Measurements from ENCODE around the gene CT47A1.
"Not testable (repeated sequence)": the region's sequence is repeated elsewhere in the genome, so short reads cannot be mapped to it uniquely, and the experiment has no call there.

The CT47A1 gene

DNA sequence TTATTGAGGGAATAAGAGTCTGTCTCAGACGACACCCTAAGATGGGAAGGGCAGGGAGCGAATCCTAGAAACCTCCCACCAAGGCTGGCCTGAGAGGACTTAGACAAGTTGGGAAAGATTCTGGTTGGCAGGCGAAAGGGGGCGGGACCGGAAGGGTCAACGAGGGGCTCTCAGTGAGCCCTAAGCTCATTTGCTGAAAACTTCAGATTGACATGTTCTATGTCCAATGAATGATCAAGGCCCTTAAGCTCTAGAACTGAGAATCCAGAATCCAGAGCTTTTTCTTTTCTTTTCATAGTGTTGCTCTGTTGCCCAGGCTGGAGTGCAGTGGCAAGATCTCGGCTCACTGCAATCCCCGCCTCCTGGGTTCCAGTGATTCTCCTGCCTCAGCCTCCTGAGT lies at the start of gene CT47A1:
Gene CT47A1 (minus strand): TSS at position 101 of the 400 bp plus-strand sequence. CDS start 231 bp downstream, outside the sequence.
- DNase-seq (ENCODE audit: low read depth); H3K4me3 ChIP-seq (ENCODE audit: low read length): not testable (repeated sequence)

DNA sequence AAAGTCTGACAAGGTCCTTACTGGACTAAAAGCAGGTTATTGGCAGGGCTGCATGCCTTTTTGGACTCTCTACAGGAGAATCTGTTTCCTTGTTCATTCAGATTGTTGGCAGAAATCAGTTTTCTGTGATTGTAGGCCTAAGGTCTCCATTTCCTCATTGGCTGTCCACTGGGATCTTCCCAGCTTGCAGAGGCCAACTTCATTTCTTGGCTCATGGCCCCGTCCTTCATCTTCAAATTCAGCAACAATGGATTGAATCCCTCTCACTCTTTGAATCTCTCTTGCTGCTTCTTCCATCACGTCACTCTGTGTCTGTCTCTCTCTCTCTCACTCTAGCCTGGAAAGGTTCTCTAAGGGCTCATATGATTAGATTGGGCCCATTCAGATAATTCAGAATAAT lies 47.0 kb upstream of the CT47A1 start:
- no peak overlapping the region for H3K4me3 ChIP-seq (ENCODE audit: low read length)
- no peak for DNase-seq (ENCODE audit: low read depth)
- TF ChIP-seq, protein P1, sequence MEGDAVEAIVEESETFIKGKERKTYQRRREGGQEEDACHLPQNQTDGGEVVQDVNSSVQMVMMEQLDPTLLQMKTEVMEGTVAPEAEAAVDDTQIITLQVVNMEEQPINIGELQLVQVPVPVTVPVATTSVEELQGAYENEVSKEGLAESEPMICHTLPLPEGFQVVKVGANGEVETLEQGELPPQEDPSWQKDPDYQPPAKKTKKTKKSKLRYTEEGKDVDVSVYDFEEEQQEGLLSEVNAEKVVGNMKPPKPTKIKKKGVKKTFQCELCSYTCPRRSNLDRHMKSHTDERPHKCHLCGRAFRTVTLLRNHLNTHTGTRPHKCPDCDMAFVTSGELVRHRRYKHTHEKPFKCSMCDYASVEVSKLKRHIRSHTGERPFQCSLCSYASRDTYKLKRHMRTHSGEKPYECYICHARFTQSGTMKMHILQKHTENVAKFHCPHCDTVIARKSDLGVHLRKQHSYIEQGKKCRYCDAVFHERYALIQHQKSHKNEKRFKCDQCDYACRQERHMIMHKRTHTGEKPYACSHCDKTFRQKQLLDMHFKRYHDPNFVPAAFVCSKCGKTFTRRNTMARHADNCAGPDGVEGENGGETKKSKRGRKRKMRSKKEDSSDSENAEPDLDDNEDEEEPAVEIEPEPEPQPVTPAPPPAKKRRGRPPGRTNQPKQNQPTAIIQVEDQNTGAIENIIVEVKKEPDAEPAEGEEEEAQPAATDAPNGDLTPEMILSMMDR (IDR thresholded peaks at IDR 0.05; ENCODE audit: insufficient read depth, low read depth, low read length, missing control alignments) = no peak

DNA sequence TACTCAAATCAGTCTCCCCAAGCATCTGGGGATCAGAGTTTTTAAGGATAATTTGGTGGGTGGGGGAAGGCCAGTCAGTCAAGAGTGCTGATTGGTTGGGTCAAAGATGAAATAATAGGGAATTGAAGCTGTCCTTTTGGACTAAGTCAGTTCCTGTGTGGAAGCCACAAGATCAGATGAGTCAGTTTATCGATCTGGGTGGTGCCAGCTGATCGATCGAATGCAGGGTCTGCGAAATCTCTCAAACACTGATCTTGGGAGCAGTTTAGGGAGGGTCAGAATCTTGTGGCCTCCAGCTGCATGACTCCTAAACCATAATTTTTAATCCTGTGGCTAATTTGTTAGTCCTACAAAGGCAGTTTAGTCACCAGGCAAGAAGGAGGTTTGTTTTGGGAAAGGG lies 44.5 kb upstream of the CT47A1 start:
- no peak overlapping the region for H3K4me3 ChIP-seq (ENCODE audit: low read length)
- TF ChIP-seq, protein P1 (IDR thresholded peaks at IDR 0.05; ENCODE audit: insufficient read depth, low read depth, low read length, missing control alignments) = no peak
- DNase-seq (ENCODE audit: low read depth) = no peak

DNA sequence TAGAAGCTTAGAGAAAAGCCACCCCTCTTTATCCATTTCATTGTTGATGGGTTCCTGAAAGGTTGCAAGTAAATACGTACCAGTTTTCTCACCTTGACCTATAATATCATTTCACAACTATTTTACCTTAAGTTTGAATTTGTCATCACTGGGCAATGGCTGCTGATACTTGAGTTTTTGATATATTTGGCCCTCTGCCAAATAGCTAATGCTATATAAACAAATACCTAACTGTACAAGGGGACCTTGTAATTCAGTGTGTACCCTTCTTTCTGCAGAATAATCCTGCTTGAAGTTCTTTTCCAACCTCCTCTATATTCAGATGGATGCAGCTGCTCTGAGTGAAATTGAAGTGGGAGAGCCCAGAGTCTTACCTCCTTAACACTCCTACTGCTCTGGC lies 42.9 kb upstream of the CT47A1 start:
- TF ChIP-seq, protein P1 (IDR thresholded peaks at IDR 0.05; ENCODE audit: insufficient read depth, low read depth, low read length, missing control alignments) = no peak
- H3K4me3 ChIP-seq (ENCODE audit: low read length) = no peak overlapping the region
- no peak for DNase-seq (ENCODE audit: low read depth)

DNA sequence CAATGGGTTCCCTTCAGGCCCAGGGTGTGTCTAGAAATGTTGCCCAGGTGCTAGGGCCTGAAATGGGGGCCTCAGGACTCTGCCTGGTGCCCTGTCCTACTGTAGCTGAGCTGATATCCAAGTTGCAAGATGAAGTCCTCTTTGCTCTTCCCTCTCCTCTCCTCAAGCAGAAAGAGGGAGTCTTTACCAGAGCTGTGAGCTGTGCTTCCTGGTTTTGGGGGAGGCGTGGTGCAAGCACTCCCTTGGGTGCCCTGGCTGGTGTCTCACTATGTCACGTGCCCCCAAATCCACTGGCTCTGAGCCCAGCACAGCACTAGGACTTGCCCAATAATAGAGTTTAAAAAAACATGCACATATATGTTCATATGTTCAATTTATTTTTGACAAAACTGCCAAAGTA lies 29.3 kb upstream of the CT47A1 start:
- DNase-seq (ENCODE audit: low read depth) = no peak
- TF ChIP-seq, protein P1 (IDR thresholded peaks at IDR 0.05; ENCODE audit: insufficient read depth, low read depth, low read length, missing control alignments) = no peak
- no peak overlapping the region for H3K4me3 ChIP-seq (ENCODE audit: low read length)

DNA sequence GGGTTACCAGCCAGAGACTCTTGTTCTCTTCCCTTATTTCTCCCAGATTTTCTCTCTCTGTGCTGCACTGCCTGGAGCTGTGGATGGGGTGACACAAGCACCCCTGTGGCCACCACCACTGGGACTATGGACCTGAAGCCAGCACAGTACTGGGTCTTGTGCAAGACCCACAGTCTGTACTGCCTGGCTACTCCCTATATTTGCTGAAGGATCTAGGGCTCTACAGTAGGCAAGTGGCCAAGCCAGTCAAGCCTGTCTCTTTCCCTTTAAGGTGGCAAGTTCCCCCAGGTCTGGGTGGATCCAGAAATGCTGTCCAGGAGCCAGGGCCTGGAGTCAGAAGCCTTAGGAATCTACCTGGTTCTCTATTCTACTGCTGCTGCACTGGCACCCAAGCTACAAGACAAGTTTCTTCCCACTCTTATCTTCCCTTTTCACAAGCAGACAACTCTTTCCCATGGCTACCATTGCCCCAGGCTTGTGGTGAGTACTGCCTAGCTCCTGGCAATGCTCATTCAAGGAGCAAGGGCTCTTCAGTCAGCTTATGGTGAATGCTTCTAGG lies 28.4 kb upstream of the CT47A1 start:
- TF ChIP-seq, protein P1 (IDR thresholded peaks at IDR 0.05; ENCODE audit: insufficient read depth, low read depth, low read length, missing control alignments) = no peak
- no peak overlapping the region for H3K4me3 ChIP-seq (ENCODE audit: low read length)
- peak; percentile 59 for DNase-seq (ENCODE audit: low read depth)

DNA sequence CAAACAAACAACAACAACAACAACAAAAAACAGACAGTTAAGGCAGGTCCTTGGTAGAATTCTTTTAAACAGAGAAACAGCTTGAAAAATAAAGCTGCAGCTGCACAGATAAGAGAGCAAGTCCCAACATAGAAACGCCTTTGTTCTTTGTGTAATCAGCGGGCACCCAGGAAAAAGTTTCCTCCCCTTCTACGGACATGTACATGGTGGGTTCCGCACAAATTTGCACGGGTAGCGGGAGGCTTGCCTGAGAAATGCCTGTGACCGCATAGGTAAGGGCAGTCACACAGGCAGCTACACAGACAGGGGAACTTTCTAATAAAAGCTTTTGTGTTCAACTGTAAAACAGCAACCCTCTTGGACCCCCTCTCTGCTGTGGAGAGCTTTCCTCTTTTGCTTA lies 25.7 kb upstream of the CT47A1 start:
- DNase-seq (ENCODE audit: low read depth) = no peak
- TF ChIP-seq, protein P1 (IDR thresholded peaks at IDR 0.05; ENCODE audit: insufficient read depth, low read depth, low read length, missing control alignments) = no peak
- H3K4me3 ChIP-seq (ENCODE audit: low read length) = no peak overlapping the region
